Esophagus muscularis mucosa (tissue), 4 donors: ENCODE data around the gene TNFRSF6B.

ENCODE experiments used
- EP300 ChIP-seq: sonication (generic); formaldehyde crosslinking; IDR thresholded peaks from one replicate; pipeline ENCODE4 v1.6.1; 2017; ENCODE audit warnings: antibody characterized with exemption
- POLR2A ChIP-seq: fragments of 450-650 bp; IDR thresholded peaks from one replicate; pipeline ENCODE4 v1.6.1; 2017; ENCODE audit warnings: antibody characterized with exemption, moderate library complexity, mild to moderate bottlenecking, low read depth
- POLR2AphosphoS5 ChIP-seq, 2 donors: sonication (generic); formaldehyde crosslinking; IDR thresholded peaks; one replicate each; pipeline ENCODE4 v1.6.1; 2017; ENCODE audit warnings: antibody characterized with exemption in 2 of 2
- TF ChIP-seq, protein P1 (sequence below), 3 experiments: fragments of 200-600 bp in 2 of 3; fragments of 450-650 bp in 1 of 3; sonication (generic) in 2 of 3; IDR thresholded peaks; one replicate each; pipeline ENCODE4 v1.5.1; 2017 to 2019; ENCODE audit warnings: antibody characterized with exemption in 3 of 3, mild to moderate bottlenecking in 2 of 3, moderate library complexity in 1 of 3

DNA sequence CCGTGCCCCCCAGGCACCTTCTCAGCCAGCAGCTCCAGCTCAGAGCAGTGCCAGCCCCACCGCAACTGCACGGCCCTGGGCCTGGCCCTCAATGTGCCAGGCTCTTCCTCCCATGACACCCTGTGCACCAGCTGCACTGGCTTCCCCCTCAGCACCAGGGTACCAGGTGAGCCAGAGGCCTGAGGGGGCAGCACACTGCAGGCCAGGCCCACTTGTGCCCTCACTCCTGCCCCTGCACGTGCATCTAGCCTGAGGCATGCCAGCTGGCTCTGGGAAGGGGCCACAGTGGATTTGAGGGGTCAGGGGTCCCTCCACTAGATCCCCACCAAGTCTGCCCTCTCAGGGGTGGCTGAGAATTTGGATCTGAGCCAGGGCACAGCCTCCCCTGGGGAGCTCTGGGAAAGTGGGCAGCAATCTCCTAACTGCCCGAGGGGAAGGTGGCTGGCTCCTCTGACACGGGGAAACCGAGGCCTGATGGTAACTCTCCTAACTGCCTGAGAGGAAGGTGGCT, 960 bp downstream of the TNFRSF6B start:
- TF ChIP-seq, protein P1, sequence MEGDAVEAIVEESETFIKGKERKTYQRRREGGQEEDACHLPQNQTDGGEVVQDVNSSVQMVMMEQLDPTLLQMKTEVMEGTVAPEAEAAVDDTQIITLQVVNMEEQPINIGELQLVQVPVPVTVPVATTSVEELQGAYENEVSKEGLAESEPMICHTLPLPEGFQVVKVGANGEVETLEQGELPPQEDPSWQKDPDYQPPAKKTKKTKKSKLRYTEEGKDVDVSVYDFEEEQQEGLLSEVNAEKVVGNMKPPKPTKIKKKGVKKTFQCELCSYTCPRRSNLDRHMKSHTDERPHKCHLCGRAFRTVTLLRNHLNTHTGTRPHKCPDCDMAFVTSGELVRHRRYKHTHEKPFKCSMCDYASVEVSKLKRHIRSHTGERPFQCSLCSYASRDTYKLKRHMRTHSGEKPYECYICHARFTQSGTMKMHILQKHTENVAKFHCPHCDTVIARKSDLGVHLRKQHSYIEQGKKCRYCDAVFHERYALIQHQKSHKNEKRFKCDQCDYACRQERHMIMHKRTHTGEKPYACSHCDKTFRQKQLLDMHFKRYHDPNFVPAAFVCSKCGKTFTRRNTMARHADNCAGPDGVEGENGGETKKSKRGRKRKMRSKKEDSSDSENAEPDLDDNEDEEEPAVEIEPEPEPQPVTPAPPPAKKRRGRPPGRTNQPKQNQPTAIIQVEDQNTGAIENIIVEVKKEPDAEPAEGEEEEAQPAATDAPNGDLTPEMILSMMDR (IDR thresholded peaks at IDR 0.05), result no peak
- TF ChIP-seq POLR2AphosphoS5 (IDR thresholded peaks at IDR 0.05) (no peak), EP300 (no peak), POLR2A (no peak)
